Stomach (tissue), 4 donors: ENCODE data around the gene PRDM16.

ENCODE experiments used
- CTCF ChIP-seq, 7 experiments: fragments of 450-650 bp in 4 of 7; fragments of 200-600 bp in 3 of 7; sonication (generic) in 3 of 7; IDR thresholded peaks; one replicate each; pipeline ENCODE4 v1.5.1; 2016 to 2019; ENCODE audit warnings: antibody characterized with exemption in 7 of 7, control low read depth in 2 of 7, mild to moderate bottlenecking in 1 of 7
- POLR2A ChIP-seq, 4 donors: fragments of 450-650 bp; IDR thresholded peaks; one replicate each; pipeline ENCODE4 v1.6.1; 2016; ENCODE audit warnings: antibody characterized with exemption in 4 of 4, control low read depth in 2 of 4, mild to moderate bottlenecking in 1 of 4, moderate library complexity in 1 of 4
- POLR2AphosphoS5 ChIP-seq, 3 donors: sonication (generic); formaldehyde crosslinking; IDR thresholded peaks; one replicate each; pipeline ENCODE4 v1.6.1; 2016; ENCODE audit warnings: antibody characterized with exemption in 3 of 3

- no peak for TF ChIP-seq CTCF (IDR thresholded peaks at IDR 0.05)
- no peak for TF ChIP-seq POLR2AphosphoS5 (IDR thresholded peaks at IDR 0.05)
- no peak for TF ChIP-seq POLR2A (IDR thresholded peaks at IDR 0.05)
Measured at GRCh38 chr1:3073489-3074296, 4.7 kb downstream of the PRDM16 start.
